Measurements from ENCODE around the gene ZFYVE27.

DNA sequence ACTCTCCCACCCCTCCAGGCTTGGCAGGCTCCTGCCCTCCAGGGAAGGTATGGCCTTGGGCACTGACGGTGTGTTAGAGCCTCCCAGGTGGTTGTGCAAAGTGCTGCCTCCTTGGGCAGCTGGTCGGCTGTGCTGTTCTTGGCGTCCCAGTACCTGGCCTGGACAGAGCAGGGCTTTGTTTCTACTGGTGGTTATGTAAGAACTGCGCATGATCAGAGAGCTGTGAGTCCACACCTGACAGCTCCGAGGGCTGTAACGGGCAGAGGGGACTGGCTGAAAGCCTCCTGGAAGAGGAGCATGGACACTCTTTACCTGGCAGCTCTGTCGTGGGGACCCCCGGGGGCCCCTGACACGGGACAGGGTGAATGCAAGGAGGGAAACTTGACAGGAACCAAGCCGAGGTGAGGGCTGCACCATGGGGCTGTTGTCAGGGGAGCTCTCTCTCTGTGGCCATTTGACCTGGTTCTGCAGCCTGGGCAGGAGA, 37.9 kb downstream of the ZFYVE27 start:
- TF ChIP-seq, protein P1, sequence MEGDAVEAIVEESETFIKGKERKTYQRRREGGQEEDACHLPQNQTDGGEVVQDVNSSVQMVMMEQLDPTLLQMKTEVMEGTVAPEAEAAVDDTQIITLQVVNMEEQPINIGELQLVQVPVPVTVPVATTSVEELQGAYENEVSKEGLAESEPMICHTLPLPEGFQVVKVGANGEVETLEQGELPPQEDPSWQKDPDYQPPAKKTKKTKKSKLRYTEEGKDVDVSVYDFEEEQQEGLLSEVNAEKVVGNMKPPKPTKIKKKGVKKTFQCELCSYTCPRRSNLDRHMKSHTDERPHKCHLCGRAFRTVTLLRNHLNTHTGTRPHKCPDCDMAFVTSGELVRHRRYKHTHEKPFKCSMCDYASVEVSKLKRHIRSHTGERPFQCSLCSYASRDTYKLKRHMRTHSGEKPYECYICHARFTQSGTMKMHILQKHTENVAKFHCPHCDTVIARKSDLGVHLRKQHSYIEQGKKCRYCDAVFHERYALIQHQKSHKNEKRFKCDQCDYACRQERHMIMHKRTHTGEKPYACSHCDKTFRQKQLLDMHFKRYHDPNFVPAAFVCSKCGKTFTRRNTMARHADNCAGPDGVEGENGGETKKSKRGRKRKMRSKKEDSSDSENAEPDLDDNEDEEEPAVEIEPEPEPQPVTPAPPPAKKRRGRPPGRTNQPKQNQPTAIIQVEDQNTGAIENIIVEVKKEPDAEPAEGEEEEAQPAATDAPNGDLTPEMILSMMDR (IDR thresholded peaks at IDR 0.05; ENCODE audit: low read length), result no peak
- TF ChIP-seq EZH2phosphoT487 (IDR thresholded peaks at IDR 0.05; ENCODE audit: low read length) (no peak), EZH2 (optimal IDR thresholded peaks at IDR 0.05; ENCODE audit: low read depth, low read length) (no peak)

Measured in MM.1S (cell line).